T-helper 2 cell (primary cell): ENCODE data around the gene SLC27A6.
"Not testable (repeated sequence)": the region's sequence is repeated elsewhere in the genome, so short reads cannot be mapped to it uniquely, and the experiment has no call there.

Experiments used
- DNase-seq, 5 experiments: peaks; one replicate each; pipeline versions ENCODE4 v3.0.0 to v3.0.0-alpha.2; 2012 to 2022
- total RNA-seq, 2 donors: gene quantifications; one replicate each; lab custom pipeline; 2026; lab: John Stamatoyannopoulos, UW

Gene SLC27A6, protein sequence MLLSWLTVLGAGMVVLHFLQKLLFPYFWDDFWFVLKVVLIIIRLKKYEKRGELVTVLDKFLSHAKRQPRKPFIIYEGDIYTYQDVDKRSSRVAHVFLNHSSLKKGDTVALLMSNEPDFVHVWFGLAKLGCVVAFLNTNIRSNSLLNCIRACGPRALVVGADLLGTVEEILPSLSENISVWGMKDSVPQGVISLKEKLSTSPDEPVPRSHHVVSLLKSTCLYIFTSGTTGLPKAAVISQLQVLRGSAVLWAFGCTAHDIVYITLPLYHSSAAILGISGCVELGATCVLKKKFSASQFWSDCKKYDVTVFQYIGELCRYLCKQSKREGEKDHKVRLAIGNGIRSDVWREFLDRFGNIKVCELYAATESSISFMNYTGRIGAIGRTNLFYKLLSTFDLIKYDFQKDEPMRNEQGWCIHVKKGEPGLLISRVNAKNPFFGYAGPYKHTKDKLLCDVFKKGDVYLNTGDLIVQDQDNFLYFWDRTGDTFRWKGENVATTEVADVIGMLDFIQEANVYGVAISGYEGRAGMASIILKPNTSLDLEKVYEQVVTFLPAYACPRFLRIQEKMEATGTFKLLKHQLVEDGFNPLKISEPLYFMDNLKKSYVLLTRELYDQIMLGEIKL
- total RNA-seq = 0 reads per million in 2 donors

DNA sequence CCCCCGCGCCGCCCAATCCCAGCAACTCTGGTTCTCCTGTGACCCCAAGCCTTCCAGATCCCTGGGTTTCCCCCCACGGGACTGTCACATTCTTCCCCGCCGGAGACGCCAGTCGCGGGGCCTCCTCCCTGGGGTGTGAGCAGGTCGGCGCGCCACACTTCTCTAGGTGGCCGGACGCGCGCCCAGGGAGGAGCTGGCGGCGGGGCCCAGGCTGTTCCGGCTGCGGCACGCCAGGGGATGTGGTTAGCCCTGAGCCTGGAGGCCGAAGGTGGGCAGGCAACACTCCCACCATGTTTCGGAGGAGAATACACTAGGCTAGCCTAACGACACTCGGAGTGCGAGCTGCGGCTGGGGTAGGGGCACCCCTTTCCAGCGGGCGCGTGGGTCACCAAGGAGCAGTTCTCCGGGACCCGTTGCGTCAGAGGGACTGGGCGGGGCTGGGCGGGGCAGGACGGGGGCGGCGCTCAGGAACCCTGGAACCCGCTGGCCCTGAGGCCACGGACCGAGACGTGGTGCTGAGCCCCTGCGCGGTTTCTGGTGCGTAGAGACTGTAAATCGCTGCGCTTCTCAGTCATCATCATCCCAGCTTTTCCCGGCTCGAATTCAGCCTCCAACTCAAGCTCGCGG is at the start of gene SLC27A6:
TSS of gene SLC27A6 (plus strand) at position 478 of the 627 bp plus-strand sequence. CDS start 650 bp downstream, outside the sequence.
- DNase-seq = peak in 1 of 5 experiments; percentile 1

DNA sequence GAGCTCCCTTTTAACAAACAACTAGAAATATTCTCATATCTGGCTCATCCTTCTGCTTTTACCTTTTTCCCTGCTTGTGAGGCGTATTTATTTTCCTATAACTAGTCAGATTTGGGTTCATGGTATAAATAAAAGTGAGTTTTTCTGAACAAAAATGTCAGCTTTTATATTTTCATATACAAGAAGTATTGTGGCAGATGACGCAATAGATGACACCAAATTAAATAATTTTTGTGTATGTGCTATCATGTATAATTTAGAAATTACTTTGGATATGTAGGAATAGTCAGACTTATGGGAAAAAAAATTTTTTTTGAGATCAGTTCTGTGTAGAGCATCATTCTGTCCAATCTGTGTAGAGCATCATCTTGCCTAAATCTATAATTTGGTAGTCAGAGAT is 45.7 kb upstream of the SLC27A6 start:
- no peak for DNase-seq

DNA sequence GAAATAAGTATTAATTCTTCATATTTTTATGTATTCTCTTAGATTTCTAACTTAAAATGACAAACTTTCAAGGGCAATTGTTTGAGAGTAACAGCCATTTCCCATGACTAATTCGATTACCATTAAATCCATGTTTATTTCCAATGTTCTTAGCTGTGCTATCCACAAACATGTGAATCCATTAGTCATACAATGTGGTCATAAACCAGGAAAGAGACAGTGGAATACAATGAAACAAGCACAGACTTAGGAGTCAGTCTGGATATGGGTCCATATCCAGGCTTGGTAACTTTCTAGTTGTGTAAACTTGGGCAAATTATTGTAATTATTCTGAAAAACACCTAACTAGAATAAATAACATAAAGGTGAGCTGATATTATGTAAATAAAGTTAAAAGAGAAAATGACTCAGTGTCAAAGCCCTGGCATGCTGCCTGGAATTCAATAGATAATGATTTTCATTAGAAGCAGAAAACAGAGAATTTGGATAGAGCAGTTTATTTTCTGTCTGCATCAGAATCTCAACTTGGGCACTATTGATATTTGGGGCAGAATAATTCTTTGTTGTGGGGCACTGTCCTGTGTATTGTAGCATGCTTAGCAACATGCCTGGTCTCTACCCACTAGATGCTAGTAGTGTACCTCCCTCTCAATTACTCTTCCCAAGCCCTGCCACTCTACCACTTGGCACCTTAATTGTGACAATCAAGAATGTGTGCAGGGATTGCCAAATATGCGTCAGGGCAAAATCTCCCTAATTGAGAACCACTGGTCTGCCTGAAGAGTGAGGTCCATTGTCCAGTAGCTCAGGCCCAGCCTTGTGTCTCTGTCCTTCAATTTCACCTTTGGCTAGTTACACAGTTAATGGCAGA is 44.7 kb upstream of the SLC27A6 start:
- DNase-seq = no peak

DNA sequence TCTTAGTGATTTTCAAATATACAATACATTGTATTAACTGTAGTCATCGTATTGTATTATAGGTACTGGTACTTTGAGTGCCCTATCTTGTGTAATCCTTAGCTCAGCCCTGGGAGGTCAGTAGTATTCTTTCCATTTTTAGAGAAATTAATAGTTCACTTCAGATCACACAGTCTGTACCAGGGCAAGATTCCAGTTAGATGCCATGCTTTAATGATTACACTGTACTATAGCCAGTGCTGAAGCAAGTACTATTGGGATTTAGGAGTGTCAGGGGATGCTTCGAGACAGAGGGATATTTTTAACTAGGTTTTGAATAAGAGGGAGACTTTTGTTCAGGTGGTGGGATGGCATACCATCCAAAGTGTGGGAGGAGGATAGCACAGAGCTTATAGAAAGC is 41.0 kb upstream of the SLC27A6 start:
- DNase-seq = no peak

DNA sequence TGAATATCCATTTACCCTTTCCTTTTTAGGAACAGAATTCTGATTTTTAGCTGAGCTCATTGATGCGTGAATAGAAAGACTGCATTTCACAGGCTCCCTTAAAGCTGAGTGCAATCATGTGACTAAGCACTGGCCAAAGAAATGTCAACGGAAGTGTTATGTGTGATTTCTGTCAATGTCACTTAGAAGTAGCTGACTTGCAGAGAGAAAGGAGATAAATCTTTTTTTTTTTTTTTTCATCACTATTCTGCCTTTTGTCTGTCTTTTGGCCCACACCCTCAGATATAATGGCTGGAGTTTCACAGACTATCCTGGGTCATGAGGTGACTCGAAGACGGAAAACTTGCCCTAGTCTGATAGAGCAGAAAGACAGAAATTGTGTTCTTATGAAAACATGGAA is 39.3 kb upstream of the SLC27A6 start:
- DNase-seq = no peak

DNA sequence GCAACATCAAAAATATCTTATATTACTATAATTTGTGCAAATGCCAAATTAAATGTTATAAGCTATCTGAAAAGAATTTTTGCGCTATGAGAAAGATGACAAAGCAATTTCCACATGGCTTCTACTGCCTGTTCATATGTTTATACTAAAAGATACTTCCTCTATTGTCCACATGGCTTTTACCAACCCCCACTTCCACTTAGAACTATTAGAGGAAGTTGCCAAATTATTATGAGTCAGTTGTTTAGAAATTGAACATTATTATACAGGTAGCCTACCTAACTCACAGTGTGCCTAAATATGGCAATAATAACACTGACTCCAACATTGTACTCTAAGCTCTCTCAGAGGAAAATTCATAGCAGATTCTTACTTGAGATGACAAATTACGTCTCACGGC is 37.6 kb upstream of the SLC27A6 start:
- no peak for DNase-seq

DNA sequence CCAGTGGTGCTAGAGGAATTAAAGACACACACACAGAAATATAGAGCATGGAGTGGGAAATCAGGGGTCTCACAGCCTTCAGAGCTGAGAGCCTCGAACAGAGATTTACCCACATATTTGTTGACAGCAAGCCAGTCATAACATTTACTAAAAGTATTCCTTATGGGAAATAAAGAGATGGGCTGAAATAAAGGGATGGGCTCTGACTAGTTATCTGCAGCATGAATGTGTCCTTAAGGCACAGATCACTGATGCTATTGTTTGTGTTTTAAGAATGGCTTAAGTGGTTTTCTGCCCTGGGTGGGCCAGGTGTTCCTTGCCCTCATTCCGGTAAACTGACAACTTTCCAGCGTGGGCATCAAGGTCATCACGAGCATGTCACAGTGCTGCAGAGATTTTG is 33.1 kb upstream of the SLC27A6 start:
- DNase-seq = not testable (repeated sequence)

DNA sequence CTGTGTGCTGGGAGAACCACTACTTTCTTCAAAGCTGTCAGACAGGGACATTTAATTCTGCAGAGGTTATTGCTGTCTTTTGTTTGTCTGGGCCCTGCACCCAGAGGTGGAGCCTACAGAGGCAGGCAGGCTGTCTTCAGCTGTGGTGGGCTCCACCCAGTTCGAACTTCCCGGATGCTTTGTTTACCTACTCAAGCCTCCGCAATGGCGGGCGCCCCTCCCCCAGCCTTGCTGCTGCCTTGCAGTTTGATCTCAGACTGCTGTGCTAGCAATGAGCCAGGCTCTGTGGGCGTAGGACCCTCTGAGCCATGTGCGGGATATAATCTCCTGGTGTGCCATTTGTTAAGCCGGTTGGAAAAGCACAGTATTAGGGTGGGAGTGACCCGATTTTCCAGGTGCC is 22.2 kb upstream of the SLC27A6 start:
- DNase-seq = not testable (repeated sequence)

DNA sequence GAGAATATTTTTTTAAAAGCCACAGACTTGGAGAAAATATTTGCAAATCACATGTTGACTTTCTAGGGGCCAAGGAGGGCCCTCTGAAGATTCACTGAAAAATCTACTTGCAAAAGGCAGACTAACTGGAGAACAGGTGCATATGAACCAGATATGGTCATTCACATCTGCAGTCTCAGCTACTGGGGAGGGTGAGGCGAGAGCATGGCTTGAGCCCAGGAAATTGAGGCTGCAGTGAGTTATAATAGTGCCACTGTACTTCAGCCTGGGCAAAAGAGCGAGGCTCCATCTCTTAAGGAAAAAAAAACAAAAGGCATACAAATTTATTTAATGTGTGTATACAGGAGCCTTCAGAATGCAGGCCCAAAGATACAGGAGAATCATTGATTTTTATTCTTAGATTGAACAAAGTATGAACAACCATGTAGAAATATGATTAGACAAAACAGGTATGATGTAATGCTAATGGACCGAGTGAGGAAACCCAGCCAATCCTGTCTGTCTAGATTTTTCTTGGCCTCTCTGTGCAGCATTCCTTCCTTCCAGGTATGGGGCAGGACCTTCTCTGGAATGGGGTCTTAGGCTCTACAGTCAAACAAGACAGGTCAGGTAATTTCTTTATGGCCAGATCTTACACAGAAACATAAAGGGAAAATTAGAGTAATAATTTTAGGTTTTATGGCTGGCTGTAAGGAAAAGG is 15.3 kb upstream of the SLC27A6 start:
- no peak for DNase-seq

DNA sequence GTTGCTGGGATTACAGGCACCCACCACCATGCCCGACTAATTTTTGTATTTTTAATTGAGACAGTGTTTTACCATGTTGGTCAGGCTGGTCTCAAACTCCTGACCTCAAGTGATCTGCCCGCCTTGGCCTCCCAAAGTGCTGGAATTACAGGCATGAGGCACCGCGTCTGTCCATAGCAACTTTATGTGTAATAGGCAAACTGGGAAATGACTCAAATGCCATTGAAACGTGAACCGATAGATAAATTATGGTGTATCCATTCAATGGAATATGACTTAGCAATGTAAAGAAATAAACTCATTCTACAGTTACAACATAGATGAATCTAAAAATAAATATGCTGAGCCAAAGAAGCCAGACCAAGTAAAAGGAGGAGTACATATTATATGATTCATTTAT is 14.0 kb upstream of the SLC27A6 start:
- not testable (repeated sequence) for DNase-seq

DNA sequence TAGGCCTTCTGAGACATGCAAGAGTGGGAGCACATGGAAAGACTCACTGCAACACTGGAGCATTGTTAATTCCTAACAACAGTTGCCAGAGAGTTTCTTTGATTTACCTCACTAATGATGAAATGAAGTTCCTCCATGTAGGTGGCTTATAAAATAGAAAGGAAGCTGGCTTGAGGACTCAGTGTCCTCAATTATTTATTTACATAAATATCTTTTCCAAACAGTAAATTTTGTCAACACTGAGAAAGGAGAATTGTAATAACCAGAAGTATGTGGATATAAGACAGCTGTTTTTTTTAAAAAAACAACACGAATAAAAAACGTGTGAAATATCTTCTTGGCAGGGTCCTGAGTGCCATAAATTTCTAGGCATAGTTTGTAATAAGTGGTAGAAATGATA is 9.1 kb upstream of the SLC27A6 start:
- no peak for DNase-seq

DNA sequence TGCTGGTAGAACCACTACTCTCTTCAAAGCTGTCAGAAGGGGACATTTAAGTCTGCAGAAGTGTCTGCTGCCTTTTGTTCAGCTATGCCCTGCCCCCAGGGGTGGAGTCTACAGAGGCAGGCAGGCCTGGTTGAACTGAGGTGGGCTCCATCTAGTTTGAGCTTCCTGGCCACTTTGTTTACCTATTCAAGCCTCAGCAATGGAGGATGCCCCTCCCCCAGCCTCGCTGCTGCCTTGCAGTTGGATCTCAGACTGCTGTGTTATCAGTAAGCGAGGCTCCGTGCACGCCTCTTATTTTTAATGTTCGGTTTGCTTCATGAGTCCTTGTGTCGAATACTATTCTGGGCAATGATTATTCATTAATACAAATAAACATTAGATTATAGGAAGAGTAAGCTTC is 3.1 kb upstream of the SLC27A6 start:
- DNase-seq = no peak

DNA sequence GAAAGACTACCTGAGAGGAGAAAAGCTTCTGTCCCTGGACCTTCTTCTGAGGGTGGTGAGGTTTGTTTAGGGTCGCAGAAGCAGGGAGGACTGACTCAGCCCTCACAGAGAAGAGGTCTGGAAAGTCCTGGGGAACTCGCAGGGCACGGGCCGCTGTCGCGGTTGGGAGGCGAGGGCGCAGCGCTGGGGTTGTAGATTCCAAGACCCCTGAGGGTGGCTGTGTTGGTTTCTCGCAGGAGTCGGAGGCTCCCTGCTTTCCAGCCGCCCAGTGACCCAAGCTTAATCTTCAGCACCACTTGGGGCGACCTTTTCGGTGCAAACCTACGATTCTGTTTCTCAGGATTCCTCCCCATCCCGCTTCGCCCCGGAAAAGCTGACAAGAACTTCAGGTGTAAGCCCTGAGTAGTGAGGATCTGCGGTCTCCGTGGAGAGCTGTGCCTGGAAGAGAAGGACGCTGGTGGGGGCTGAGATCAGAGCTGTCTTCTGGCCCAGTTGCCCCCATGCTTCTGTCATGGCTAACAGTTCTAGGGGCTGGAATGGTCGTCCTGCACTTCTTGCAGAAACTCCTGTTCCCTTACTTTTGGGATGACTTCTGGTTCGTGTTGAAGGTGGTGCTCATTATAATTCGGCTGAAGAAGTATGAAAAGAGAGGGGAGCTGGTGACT is 482 bp downstream of the SLC27A6 start:
- DNase-seq = no peak

DNA sequence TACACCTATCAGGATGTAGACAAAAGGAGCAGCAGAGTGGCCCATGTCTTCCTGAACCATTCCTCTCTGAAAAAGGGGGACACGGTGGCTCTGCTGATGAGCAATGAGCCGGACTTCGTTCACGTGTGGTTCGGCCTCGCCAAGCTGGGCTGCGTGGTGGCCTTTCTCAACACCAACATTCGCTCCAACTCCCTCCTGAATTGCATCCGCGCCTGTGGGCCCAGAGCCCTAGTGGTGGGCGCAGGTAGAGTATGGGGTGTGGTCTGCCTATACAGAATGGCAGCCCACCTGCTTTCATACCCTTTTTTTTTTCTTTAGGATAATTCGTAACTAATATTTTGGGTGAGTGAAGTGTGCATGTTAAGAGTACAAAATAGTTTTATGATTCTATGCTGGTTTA is 1.1 kb downstream of the SLC27A6 start:
- DNase-seq = no peak

DNA sequence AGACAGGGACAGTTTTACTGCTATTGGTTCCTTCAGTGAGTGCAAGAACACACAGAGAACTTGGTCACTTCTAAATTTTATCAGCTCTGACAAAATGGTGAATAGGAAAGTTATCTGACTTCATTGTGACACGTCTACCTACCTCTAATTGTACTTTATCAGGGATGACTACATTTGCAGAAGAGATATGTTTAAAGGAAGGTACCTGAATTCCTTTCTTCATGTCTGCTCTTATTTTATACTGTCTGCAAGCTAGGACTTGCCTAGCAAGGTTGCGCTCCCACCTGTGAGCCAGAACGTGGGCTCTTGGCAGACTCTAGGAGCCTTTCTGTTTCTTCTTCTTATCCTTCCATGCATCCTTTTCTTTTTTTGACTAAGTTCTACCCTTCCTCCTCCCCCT is 1.6 kb downstream of the SLC27A6 start:
- DNase-seq = no peak

DNA sequence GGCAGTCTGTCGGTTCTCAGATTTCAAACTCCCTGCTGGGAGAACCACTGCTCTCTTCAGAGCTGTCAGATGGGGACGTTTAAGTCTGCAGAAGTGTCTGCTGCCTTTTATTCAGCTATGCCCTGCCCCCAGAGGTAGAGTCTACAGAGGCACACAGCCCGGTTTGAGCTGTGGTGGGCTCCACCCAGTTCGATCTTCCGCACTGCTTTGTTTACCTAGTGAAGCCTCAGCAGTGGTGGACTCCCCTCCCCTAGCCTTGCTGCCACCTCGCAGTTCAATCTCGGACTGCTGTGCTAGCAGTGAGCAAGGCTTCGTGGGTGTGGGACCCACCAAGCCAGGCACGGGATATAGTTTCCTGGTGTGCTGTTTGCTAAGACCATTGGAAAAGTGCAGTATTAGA is 8.0 kb downstream of the SLC27A6 start:
- no peak for DNase-seq

DNA sequence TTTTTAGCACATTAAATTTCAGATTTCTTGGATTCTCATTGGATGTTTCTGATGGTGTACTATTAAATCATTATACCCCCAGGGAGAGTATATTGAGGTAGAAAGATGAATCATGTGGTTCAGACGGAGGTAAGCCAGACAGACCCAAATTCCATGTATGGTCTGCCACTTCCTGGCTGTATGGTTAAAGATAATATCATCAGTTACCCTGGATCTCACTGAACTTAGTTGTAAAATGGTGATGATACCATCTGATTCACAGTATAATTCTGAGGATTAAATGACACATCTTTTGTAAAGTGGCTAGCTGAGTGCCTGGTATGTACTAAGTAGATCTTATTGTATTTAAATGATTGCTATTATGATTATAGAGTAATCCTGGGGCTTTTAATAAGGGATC is 9.3 kb downstream of the SLC27A6 start:
- peak in 1 of 5 experiments; percentile 10 for DNase-seq

DNA sequence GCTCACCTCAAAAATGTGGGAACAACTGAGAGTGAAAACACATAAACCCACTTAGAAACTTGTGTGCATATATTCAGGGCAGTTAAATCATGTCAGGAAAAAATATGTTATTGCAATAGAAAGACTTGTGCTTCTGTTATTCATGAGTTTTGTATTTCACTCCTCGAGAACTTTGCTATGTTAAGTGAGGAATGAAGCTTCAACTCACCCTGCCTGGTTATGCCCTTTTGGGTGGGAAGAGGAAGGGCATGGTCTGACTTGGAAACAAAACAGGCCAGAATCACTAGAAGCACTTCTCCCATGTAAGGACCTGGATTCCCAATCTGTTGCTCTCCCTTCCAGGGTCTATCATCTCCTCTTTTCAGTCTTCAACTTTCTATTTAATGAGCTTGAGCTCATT is 14.5 kb downstream of the SLC27A6 start:
- no peak for DNase-seq

DNA sequence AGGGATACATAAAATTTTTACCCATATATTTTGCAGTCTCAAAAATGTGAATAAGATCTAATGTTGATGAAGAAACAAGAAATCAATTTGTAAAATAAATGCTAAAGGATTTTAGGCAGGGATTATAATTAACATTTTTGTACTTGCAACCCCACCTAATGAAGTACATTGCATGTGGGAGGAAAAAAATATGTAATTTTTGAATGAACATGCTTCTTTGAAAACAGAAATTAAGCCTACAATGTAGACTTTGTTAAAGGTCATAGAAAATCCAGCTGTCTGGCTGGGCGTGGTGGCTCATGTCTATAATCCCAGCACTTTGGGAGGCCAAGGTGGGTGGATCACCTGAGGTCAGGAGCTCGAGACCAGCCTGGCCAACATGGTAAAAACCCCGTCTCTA is 15.6 kb downstream of the SLC27A6 start:
- DNase-seq = no peak

DNA sequence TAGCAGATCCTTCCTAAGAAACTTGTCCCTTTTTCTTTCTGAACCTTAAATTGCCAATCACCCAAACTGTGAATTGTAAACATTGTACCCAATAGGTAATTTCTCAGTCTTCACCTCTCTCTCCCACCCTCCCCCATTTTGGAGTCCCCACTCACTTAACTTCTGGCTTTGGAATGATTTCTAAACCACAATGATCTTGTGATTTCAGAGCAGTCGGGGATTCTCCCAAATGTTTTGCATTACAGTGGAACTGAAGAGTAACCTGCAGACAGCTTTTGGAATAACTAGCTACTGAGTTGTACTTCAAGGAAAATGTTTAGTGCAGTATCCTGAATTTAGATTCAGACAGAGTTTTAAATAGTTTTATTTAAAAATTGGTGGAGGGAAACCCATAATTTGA is 19.2 kb downstream of the SLC27A6 start:
- no peak for DNase-seq

DNA sequence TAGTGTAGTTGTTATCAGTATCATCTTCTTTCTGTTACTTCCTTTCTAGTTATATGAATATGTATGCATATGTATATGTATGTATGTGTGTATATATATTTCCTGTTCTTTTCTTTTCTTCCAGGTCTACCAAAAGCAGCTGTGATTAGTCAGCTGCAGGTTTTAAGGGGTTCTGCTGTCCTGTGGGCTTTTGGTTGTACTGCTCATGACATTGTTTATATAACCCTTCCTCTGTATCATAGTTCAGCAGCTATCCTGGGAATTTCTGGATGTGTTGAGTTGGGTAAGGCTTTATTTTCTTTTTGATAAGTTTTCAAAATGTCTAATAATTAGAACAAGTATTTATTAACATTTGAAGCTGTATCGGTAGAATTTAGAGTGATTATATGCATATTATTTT is 23.2 kb downstream of the SLC27A6 start:
- DNase-seq = peak in 1 of 5 experiments; percentile 3
